Measurements from ENCODE around the gene CNNM4.
A peak's percentile ranks its signal among the peaks of the same experiment; 100 is the strongest.

Gene CNNM4

DNA sequence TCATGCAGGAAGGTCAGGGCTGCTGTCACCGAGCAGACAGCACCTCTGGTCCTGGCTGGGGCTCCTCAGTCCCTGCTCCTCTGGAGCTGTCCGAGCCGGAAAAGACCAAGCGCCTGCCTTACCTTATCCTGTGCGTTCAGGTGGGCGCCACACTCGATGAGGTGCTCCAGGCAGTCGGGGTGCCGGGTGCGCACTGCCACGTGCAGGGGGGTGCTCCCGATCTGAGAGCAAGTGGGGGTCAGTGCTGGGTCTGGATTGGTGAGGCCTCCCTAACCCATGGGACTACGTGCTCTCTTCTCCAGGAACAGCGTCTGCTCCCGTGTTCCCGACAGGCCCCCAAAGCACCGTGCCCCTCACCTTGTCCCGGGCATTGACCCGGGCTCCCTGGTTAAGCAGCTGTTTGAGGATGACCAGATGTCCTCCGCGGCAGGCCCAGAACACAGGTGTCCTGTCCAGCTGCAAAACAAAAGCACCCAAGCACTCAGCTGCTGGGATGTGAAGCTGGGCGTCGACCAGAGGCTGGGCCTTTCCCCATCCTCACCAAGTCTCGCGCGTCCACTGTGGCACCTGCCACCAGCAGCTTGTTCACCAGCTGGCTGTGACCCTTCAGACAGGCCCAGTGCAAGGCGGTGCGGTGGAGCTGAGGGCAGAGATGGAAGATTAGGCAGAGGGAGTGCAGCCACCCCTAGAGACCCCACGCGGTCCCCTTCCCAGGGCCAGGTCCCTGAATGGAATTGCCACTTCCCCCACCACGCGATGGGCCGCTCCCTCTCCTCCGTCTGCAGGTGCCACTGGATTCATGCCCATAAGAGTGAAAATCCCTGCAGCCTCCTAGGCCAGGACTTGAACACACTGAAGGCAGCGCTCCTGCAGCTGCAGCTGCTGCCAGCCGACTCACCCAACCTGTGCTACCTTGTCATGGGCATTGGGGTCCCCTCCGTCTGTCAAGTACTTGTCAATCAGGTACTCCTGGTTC, 79.5 kb downstream of the CNNM4 start:
- peaks cover 15% of the 10 kb centered on the region for H3K36me3 Mint-ChIP-seq
- peak overlapping the region; percentile 49 for H3K4me3 Mint-ChIP-seq
- H3K27ac Mint-ChIP-seq: peak overlapping the region; percentile 61
- ATAC-seq: no peak
- H3K27me3 Mint-ChIP-seq: no peaks in the 10 kb centered on the region
- peaks cover 31% of the 10 kb centered on the region for H3K4me1 Mint-ChIP-seq
- no peaks in the 10 kb centered on the region for H3K9me3 Mint-ChIP-seq

GRCh38 chr2:96841701-96842495, 81.2 kb downstream of the CNNM4 start:
- H3K9me3 Mint-ChIP-seq: no peaks in the 10 kb centered on the region
- no peak overlapping the region for H3K27ac Mint-ChIP-seq
- H3K27me3 Mint-ChIP-seq: no peaks in the 10 kb centered on the region
- peaks cover 31% of the 10 kb centered on the region for H3K4me1 Mint-ChIP-seq
- H3K36me3 Mint-ChIP-seq: peaks cover 10% of the 10 kb centered on the region
- ATAC-seq: no peak
- H3K4me3 Mint-ChIP-seq: no peak overlapping the region

- Mint-ChIP-seq H3K36me3 (peaks cover 17% of the 10 kb centered on the region), H3K9me3 (no peaks in the 10 kb centered on the region), H3K27ac (no peak overlapping the region), H3K4me1 (peaks cover 31% of the 10 kb centered on the region), H3K4me3 (no peak overlapping the region), H3K27me3 (no peaks in the 10 kb centered on the region)
- no peak for ATAC-seq
These were observed 81.9 kb downstream of the CNNM4 start for GRCh38 chr2:96842600-96842999.

DNA sequence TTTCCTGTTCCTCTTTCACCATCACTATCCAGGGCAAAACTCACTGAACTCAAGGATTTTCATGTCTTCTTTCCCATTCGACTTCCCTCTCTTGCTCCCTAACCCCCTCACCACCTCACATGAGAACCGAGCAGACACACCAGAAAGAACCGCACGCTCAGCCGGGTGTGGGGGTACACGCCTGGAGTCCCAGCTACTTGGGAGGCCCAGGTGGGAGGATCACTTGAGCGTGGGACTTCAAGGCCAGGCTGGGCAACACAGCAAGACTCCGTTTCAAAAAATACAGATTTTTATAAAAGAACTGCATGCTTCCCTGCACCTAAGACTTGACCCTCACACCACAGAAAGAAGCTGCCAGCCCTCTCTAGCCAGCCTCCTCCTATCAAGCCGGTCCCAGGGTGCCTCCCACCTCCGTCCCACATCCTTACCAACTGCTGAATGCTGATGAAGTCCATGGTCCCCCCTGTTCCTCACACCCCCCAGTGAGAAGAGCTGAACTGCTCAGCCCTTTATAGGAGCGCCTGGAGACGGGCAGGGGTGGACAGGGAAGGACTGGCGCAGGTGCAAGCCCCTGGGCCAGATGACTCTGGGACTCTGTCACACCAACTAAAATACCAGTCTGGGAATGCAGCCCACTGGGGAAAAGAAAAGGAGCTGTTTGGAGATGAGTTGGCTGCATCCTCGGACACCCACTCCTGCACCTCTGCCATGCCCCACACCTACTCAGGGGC, 83.0 kb downstream of the CNNM4 start, which contains the start of gene ANKRD23:
Gene ANKRD23 (minus strand): TSS at position 484 of the 731 bp plus-strand sequence. CDS start 29 bp downstream, at position 455.
- Mint-ChIP-seq H3K4me1 (peaks cover 31% of the 10 kb centered on the region), H3K27ac (no peak within 1 kb of the TSS), H3K36me3 (peaks cover 24% of the 10 kb centered on the region), H3K4me3 (no peak within 1 kb of the TSS), H3K27me3 (no peaks in the 10 kb centered on the region), H3K9me3 (no peaks in the 10 kb centered on the region)
- no peak for ATAC-seq

GRCh38 chr2:96844405-96844808, 83.7 kb downstream of the CNNM4 start:
- no peak overlapping the region for H3K4me3 Mint-ChIP-seq
- no peak overlapping the region for H3K27ac Mint-ChIP-seq
- no peaks in the 10 kb centered on the region for H3K27me3 Mint-ChIP-seq
- H3K36me3 Mint-ChIP-seq: peaks cover 24% of the 10 kb centered on the region
- peaks cover 25% of the 10 kb centered on the region for H3K4me1 Mint-ChIP-seq
- ATAC-seq: no peak
- no peaks in the 10 kb centered on the region for H3K9me3 Mint-ChIP-seq

DNA sequence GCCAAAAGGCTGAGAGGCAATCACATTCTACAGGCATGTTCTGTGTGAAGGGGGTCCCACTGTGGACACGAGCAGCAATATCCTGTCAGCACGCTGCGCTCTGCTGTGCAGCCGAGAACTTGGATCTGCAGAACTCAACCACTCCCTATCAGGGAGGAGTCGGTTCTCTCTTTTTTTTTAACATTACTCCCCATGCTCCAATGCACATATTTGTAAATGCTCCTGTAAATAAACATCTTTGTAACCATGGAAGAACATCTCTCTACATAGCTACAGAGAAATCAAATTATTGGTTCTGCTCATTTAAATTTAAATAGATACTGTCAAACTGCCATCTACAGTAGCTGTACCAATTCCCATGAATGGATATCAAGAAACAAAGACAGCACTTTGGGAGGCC, 86.1 kb downstream of the CNNM4 start:
- ATAC-seq: no peak
- Mint-ChIP-seq H3K9me3 (no peaks in the 10 kb centered on the region), H3K4me1 (peaks cover 17% of the 10 kb centered on the region), H3K27me3 (no peaks in the 10 kb centered on the region), H3K36me3 (peaks cover 34% of the 10 kb centered on the region), H3K4me3 (no peak overlapping the region), H3K27ac (no peak overlapping the region)

- ATAC-seq: no peak
- no peaks in the 10 kb centered on the region for H3K9me3 Mint-ChIP-seq
- H3K4me1 Mint-ChIP-seq: peaks cover 11% of the 10 kb centered on the region
- H3K27ac Mint-ChIP-seq: no peak overlapping the region
- peaks cover 35% of the 10 kb centered on the region for H3K36me3 Mint-ChIP-seq
- H3K27me3 Mint-ChIP-seq: no peaks in the 10 kb centered on the region
- H3K4me3 Mint-ChIP-seq: no peak overlapping the region
These were observed 86.9 kb downstream of the CNNM4 start for GRCh38 chr2:96847586-96847985.

DNA sequence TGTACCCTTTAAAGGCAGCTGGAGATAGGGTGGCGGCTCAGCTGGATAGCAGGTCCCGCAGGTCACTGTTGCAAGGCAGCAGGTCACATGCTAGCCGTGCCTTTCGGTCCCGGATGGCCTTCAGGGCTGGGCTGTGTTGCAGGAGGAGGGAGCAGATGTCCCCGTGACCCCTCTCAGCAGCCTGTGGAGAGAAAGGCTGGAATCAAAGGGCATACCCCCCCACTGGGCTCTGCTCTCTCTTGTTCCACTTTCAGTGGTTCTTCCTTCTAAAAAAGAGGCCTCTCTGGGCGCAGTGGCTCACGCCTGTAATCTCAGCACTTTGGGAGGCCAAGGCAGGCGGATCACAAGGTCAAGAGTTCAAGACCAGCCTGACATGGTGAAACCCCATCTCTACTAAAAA, 87.6 kb downstream of the CNNM4 start:
- peaks cover 7% of the 10 kb centered on the region for H3K4me1 Mint-ChIP-seq
- no peaks in the 10 kb centered on the region for H3K27me3 Mint-ChIP-seq
- no peak overlapping the region for H3K4me3 Mint-ChIP-seq
- H3K36me3 Mint-ChIP-seq: peaks cover 42% of the 10 kb centered on the region
- no peak overlapping the region for H3K27ac Mint-ChIP-seq
- ATAC-seq: no peak
- no peaks in the 10 kb centered on the region for H3K9me3 Mint-ChIP-seq

GRCh38 chr2:96852667-96853066, 92.0 kb downstream of the CNNM4 start:
- H3K27me3 Mint-ChIP-seq: no peaks in the 10 kb centered on the region
- peaks cover 37% of the 10 kb centered on the region for H3K36me3 Mint-ChIP-seq
- no peak for ATAC-seq
- H3K27ac Mint-ChIP-seq: no peak overlapping the region
- no peaks in the 10 kb centered on the region for H3K9me3 Mint-ChIP-seq
- no peak overlapping the region for H3K4me3 Mint-ChIP-seq
- H3K4me1 Mint-ChIP-seq: peaks cover 23% of the 10 kb centered on the region

GRCh38 chr2:96853321-96853720, 92.6 kb downstream of the CNNM4 start:
- H3K4me1 Mint-ChIP-seq: peaks cover 23% of the 10 kb centered on the region
- H3K36me3 Mint-ChIP-seq: peaks cover 31% of the 10 kb centered on the region
- no peak for ATAC-seq
- H3K27ac Mint-ChIP-seq: no peak overlapping the region
- no peak overlapping the region for H3K4me3 Mint-ChIP-seq
- H3K27me3 Mint-ChIP-seq: no peaks in the 10 kb centered on the region
- H3K9me3 Mint-ChIP-seq: no peaks in the 10 kb centered on the region

GRCh38 chr2:96856776-96857666, 96.3 kb downstream of the CNNM4 start:
- H3K9me3 Mint-ChIP-seq: no peaks in the 10 kb centered on the region
- peak overlapping the region; percentile 90 for H3K4me3 Mint-ChIP-seq
- no peaks in the 10 kb centered on the region for H3K27me3 Mint-ChIP-seq
- no peak for ATAC-seq
- H3K4me1 Mint-ChIP-seq: peaks cover 32% of the 10 kb centered on the region
- H3K27ac Mint-ChIP-seq: peak overlapping the region; percentile 88
- H3K36me3 Mint-ChIP-seq: peaks cover 37% of the 10 kb centered on the region

DNA sequence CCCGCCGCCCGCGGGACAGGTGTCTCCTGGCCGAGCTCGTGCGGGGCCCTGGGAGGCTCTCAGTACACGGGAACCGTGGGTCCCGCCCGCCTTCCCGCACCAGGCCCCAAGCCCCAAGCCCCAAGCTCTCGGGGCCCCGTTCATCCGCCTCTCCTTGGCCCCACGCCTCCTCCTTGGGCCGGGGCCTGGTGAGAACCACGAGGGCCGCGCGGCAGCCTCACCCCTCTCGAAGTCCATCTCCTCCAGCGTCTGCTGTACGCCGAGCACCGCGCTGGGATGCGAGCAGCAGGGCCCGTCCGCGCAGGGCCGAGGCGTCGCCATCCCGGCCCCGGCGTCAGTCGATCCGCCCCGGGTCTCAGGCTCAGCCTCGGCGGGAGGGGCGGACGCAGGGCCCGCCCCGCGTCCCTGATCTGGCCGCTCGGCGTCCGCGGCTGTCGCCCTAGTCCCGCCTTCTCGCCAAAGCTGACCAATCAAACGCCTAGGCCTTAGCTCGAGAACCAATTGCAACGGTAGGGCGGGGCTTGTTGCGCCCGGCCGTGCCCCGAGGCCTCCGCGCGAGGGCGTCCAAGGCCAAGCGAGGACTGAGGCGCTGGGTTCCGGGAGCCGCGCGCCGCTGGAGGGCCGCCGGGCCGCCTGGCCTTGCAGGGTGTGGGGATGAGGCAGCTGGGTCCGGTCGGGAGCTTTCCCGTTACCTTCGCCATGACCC, 97.1 kb downstream of the CNNM4 start, which contains the start of gene ANKRD39:
Gene ANKRD39 (minus strand): TSS at position 350 of the 706 bp plus-strand sequence. CDS start 29 bp downstream, at position 321.
- Mint-ChIP-seq H3K9me3 (no peaks in the 10 kb centered on the region), H3K4me1 (peaks cover 32% of the 10 kb centered on the region), H3K27me3 (no peaks in the 10 kb centered on the region), H3K4me3 (peak within 1 kb of the TSS; percentile 90), H3K27ac (peak within 1 kb of the TSS; percentile 88), H3K36me3 (peaks cover 34% of the 10 kb centered on the region)
- peak; percentile 97 for ATAC-seq

GRCh38 chr2:96859099-96859649, 98.5 kb downstream of the CNNM4 start:
- ATAC-seq: no peak
- Mint-ChIP-seq H3K27me3 (no peaks in the 10 kb centered on the region), H3K4me3 (peak overlapping the region; percentile 90), H3K4me1 (peaks cover 32% of the 10 kb centered on the region), H3K36me3 (peaks cover 32% of the 10 kb centered on the region), H3K27ac (peak overlapping the region; percentile 88), H3K9me3 (no peaks in the 10 kb centered on the region)

Measured in stimulated activated memory B cell treated with anti-CD40 and anti-IgM and Interleukin-4, amounts not matched to agents 10 μg/mL and 1 μg/mL and 100 μg/mL, for 72 hours (primary cell).